Neural progenitor cell (in vitro differentiated cells): ENCODE measurements around the gene TNFSF8.

ENCODE experiments used
- CTCF ChIP-seq: fragments of 200-600 bp; sonication (generic); IDR thresholded peaks from 2 replicates; pipeline ENCODE4 v1.5.1; 2017; ENCODE audit warnings: antibody characterized with exemption, mild to moderate bottlenecking
- EZH2 ChIP-seq: fragments of 200-600 bp; sonication (generic); IDR thresholded peaks from 2 replicates; pipeline ENCODE4 v1.6.1; 2017; ENCODE audit warnings: antibody characterized with exemption, mild to moderate bottlenecking, moderate library complexity

- no peak for TF ChIP-seq CTCF
- TF ChIP-seq EZH2: no peak
Measured at GRCh38 chr9:114929201-114929600, 1.2 kb downstream of the TNFSF8 start.
